ENCODE data around the gene STARD3NL.
"Not testable (repeated sequence)": the region's sequence is repeated elsewhere in the genome, so short reads cannot be mapped to it uniquely, and the experiment has no call there.

The STARD3NL gene

GRCh38 chr7:38163671-38164070, 14.4 kb upstream of the STARD3NL start:
- Histone ChIP-seq H3K9me3 (ENCODE audit: control insufficient read depth, low read length) (no peaks in the 10 kb centered on the region), H3K4me1 (ENCODE audit: control insufficient read depth, insufficient read depth, low read length) (peaks cover 5% of the 10 kb centered on the region), H3K27me3 (ENCODE audit: control insufficient read depth, insufficient read depth, low read length) (no peaks in the 10 kb centered on the region), H3K9ac (ENCODE audit: low read length) (no peak overlapping the region), H3K4me3 (ENCODE audit: low read length) (no peak overlapping the region), H3K36me3 (ENCODE audit: control insufficient read depth, insufficient read depth, low read length) (no peaks in the 10 kb centered on the region)

- Histone ChIP-seq H3K4me1 (ENCODE audit: control insufficient read depth, insufficient read depth, low read length) (no peaks in the 10 kb centered on the region), H3K9ac (ENCODE audit: low read length) (no peak overlapping the region), H3K27me3 (ENCODE audit: control insufficient read depth, insufficient read depth, low read length) (no peaks in the 10 kb centered on the region), H3K9me3 (ENCODE audit: control insufficient read depth, low read length) (no peaks in the 10 kb centered on the region), H3K36me3 (ENCODE audit: control insufficient read depth, insufficient read depth, low read length) (no peaks in the 10 kb centered on the region), H3K4me3 (ENCODE audit: low read length) (no peak overlapping the region)
Observed at GRCh38 chr7:38168890-38169570, 9.0 kb upstream of the STARD3NL start.

DNA sequence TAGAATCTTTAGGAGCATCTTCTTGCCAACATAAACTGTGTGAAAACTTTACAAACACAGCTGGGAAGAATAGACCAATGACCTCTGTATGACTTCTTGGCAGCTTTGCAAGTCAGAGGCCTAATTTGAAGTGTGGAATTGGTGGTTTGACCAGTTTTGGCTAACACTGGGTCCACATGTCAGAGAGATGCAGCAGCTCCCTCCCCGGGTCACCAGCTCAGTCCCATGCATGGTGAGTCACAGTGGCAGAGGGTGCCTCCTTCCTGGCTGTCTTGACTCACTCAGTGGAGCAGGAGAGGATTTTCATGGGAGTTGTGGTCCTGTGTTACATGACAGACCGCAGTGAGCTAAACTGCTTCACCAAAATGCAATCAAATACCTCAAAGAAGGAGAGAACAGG, 8.2 kb upstream of the STARD3NL start:
- Histone ChIP-seq H3K9me3 (ENCODE audit: control insufficient read depth, low read length) (no peaks in the 10 kb centered on the region), H3K36me3 (ENCODE audit: control insufficient read depth, insufficient read depth, low read length) (no peaks in the 10 kb centered on the region), H3K9ac (ENCODE audit: low read length) (no peak overlapping the region), H3K4me1 (ENCODE audit: control insufficient read depth, insufficient read depth, low read length) (no peaks in the 10 kb centered on the region), H3K4me3 (ENCODE audit: low read length) (no peak overlapping the region), H3K27me3 (ENCODE audit: control insufficient read depth, insufficient read depth, low read length) (no peaks in the 10 kb centered on the region)

GRCh38 chr7:38171623-38172391, 6.2 kb upstream of the STARD3NL start:
- no peaks in the 10 kb centered on the region for H3K9me3 ChIP-seq (ENCODE audit: control insufficient read depth, low read length)

GRCh38 chr7:38175547-38175946, 2.5 kb upstream of the STARD3NL start:
- not testable (repeated sequence) for H3K9me3 ChIP-seq (ENCODE audit: control insufficient read depth, low read length)

More at GRCh38 chr7:38171623-38172391, 6.2 kb upstream of the STARD3NL start:
- Histone ChIP-seq H3K36me3 (ENCODE audit: control insufficient read depth, insufficient read depth, low read length) (no peaks in the 10 kb centered on the region), H3K4me3 (ENCODE audit: low read length) (no peak overlapping the region), H3K27me3 (ENCODE audit: control insufficient read depth, insufficient read depth, low read length) (no peaks in the 10 kb centered on the region), H3K9ac (ENCODE audit: low read length) (no peak overlapping the region), H3K4me1 (ENCODE audit: control insufficient read depth, insufficient read depth, low read length) (no peaks in the 10 kb centered on the region)

GRCh38 chr7:38177621-38178003, 433 bp upstream of the STARD3NL start:
- H3K4me1 ChIP-seq (ENCODE audit: control insufficient read depth, insufficient read depth, low read length), result no peaks in the 10 kb centered on the region
- no peaks in the 10 kb centered on the region for H3K36me3 ChIP-seq (ENCODE audit: control insufficient read depth, insufficient read depth, low read length)
- no peaks in the 10 kb centered on the region for H3K9me3 ChIP-seq (ENCODE audit: control insufficient read depth, low read length)
- no peaks in the 10 kb centered on the region for H3K27me3 ChIP-seq (ENCODE audit: control insufficient read depth, insufficient read depth, low read length)
- peak overlapping the region; percentile 78 for H3K9ac ChIP-seq (ENCODE audit: low read length)
- peak overlapping the region; percentile 99 for H3K4me3 ChIP-seq (ENCODE audit: low read length)

More at GRCh38 chr7:38175547-38175946, 2.5 kb upstream of the STARD3NL start:
- H3K9ac ChIP-seq (ENCODE audit: low read length); H3K27me3 ChIP-seq (ENCODE audit: control insufficient read depth, insufficient read depth, low read length); H3K4me1 ChIP-seq (ENCODE audit: control insufficient read depth, insufficient read depth, low read length); H3K36me3 ChIP-seq (ENCODE audit: control insufficient read depth, insufficient read depth, low read length); H3K4me3 ChIP-seq (ENCODE audit: low read length): not testable (repeated sequence)

- peak overlapping the region; percentile 78 for H3K9ac ChIP-seq (ENCODE audit: low read length)
- H3K4me1 ChIP-seq (ENCODE audit: control insufficient read depth, insufficient read depth, low read length), result no peaks in the 10 kb centered on the region
Observed at GRCh38 chr7:38178695-38179344, 775 bp downstream of the STARD3NL start.

DNA sequence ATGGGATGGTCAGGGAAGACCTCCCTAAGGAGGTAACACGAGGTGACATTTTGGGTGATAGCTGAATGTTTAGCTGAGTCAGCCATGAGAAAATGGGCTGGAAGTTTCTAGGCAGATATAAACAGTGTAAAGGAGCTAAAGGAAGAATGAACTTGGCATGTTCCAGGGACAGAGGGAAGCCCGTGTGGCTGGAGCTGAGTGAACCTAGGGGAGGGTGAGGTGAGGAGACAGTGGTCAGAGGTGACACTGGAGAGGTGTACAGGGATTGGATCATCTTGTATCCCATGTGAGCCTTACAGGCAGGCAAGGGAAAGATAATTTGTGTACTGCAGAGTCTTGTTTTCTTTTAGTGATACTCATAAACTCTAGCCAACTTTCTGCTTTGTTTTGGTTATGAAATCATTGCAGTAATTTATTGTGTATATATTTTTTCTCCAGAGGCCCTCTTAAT, 1.8 kb downstream of the STARD3NL start:
- Histone ChIP-seq H3K4me3 (ENCODE audit: low read length) (no peak overlapping the region), H3K9me3 (ENCODE audit: control insufficient read depth, low read length) (no peaks in the 10 kb centered on the region), H3K9ac (ENCODE audit: low read length) (peak overlapping the region; percentile 11), H3K4me1 (ENCODE audit: control insufficient read depth, insufficient read depth, low read length) (no peaks in the 10 kb centered on the region), H3K27me3 (ENCODE audit: control insufficient read depth, insufficient read depth, low read length) (no peaks in the 10 kb centered on the region), H3K36me3 (ENCODE audit: control insufficient read depth, insufficient read depth, low read length) (no peaks in the 10 kb centered on the region)

More at GRCh38 chr7:38178695-38179344, 775 bp downstream of the STARD3NL start:
- Histone ChIP-seq H3K36me3 (ENCODE audit: control insufficient read depth, insufficient read depth, low read length) (no peaks in the 10 kb centered on the region), H3K27me3 (ENCODE audit: control insufficient read depth, insufficient read depth, low read length) (no peaks in the 10 kb centered on the region), H3K4me3 (ENCODE audit: low read length) (peak overlapping the region; percentile 99), H3K9me3 (ENCODE audit: control insufficient read depth, low read length) (no peaks in the 10 kb centered on the region)

- Histone ChIP-seq H3K9ac (ENCODE audit: low read length) (no peak overlapping the region), H3K36me3 (ENCODE audit: control insufficient read depth, insufficient read depth, low read length) (no peaks in the 10 kb centered on the region), H3K4me3 (ENCODE audit: low read length) (no peak overlapping the region), H3K27me3 (ENCODE audit: control insufficient read depth, insufficient read depth, low read length) (no peaks in the 10 kb centered on the region), H3K4me1 (ENCODE audit: control insufficient read depth, insufficient read depth, low read length) (no peaks in the 10 kb centered on the region), H3K9me3 (ENCODE audit: control insufficient read depth, low read length) (no peaks in the 10 kb centered on the region)
Observed at GRCh38 chr7:38181111-38181510, 3.1 kb downstream of the STARD3NL start.

DNA sequence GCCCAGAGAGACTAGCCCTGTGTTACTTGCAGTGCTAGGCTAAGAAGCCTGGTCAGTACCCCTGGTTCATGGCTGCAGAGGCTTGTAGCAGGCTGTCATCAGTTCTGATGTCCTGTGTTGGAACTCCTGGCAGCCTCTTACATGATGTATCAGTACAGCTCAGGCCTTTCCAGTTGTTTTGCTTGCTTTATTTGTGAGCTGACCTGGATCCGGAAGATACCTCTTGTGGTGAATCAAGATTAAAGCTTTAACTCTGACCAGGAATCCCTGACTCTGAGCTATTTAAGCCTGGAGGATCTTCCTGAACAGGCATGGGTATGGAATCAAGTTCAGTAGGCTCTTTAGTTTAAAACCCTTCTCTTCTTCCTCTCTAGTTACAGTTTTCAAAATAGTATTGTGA, 4.4 kb downstream of the STARD3NL start:
- Histone ChIP-seq H3K27me3 (ENCODE audit: control insufficient read depth, insufficient read depth, low read length) (no peaks in the 10 kb centered on the region), H3K4me3 (ENCODE audit: low read length) (no peak overlapping the region), H3K9me3 (ENCODE audit: control insufficient read depth, low read length) (no peaks in the 10 kb centered on the region), H3K4me1 (ENCODE audit: control insufficient read depth, insufficient read depth, low read length) (no peaks in the 10 kb centered on the region), H3K9ac (ENCODE audit: low read length) (no peak overlapping the region), H3K36me3 (ENCODE audit: control insufficient read depth, insufficient read depth, low read length) (no peaks in the 10 kb centered on the region)

DNA sequence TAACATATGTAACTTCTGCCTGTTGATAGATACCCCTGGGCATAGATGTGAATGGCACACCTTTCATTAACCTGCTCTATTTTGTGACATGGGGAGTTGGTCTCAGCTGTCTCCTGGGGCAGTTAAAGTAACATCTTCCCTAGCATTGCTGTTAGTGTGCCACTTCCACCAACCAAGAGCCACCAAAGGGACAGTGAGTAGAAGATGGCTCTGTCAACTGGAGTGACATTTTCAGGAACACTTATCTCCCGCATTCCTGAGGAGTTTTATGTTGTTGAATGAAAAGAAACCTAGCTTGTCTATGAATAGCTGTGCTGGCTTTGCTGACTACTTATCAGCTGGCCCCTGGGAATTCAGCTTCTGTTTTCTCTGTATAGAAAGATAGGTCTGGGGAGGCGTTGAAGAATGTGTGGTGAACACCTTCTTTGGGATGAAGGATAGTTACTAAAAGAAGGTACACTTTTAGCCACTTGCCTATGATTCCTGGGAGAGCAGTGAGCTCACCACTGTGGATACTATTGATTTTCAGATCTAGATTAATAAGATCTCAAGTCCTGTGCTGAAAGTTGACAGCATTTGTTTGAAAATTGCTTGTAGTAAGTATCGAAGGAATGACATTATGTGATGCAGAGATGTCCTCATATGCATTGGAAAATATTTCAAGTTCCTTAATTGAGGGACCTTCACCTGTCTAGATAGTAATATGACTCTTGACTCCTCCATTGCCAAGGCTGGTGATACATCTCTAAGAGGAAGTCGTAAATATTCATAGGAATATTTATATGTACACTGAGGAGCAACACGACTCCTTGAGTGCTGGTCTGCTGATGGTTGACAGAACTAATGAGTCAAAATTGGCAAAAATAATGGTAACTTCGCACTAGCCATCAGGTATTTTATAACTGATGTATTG, 7.6 kb downstream of the STARD3NL start:
- Histone ChIP-seq H3K4me3 (ENCODE audit: low read length) (no peak overlapping the region), H3K9ac (ENCODE audit: low read length) (no peak overlapping the region), H3K36me3 (ENCODE audit: control insufficient read depth, insufficient read depth, low read length) (no peaks in the 10 kb centered on the region), H3K27me3 (ENCODE audit: control insufficient read depth, insufficient read depth, low read length) (no peaks in the 10 kb centered on the region), H3K9me3 (ENCODE audit: control insufficient read depth, low read length) (no peaks in the 10 kb centered on the region), H3K4me1 (ENCODE audit: control insufficient read depth, insufficient read depth, low read length) (no peaks in the 10 kb centered on the region)
